Suppressor macrophage treated with lipopolysaccharide for 4 hours (primary cell): ENCODE measurements around the gene C1orf74.

Experiments used
- DNase-seq: peaks from one replicate; pipeline ENCODE4 v3.0.0-alpha.2; 2020

The C1orf74 gene

DNA sequence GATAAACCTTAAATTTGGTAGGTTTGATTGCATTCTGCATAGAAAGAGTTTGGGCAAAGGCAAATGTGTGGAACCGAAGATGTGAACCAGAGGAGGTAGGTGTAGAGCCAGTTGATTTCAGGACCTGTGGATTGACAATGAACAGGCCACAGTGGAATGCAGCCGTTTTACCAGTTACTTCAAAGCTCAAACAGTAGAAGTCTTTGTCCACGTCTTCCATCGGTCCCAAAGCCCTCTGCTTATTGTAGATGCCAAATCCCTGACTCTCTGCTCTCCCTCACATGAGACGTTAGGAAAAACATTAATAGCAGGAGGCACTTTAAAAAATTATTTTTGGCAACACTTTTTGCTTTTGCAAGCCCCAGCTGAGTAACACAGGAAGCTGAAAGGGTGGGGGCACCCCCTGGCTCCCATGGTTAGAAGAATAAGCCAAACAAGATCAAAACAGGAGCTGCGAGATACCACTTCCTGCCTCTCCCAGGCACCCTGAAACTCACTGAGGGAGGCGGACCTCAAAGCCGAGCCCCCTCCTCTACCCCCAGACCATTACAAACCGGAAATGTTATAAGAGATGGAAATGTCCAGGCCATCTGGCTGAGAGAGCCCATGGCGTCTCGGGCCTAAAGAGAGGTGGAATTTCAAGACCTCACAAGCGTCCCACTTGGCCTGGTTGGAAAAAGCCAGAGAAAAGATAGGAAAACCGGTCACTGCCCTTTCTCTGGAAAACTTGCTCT is 15.0 kb downstream of the C1orf74 start:
- DNase-seq, result peak; percentile 83

DNA sequence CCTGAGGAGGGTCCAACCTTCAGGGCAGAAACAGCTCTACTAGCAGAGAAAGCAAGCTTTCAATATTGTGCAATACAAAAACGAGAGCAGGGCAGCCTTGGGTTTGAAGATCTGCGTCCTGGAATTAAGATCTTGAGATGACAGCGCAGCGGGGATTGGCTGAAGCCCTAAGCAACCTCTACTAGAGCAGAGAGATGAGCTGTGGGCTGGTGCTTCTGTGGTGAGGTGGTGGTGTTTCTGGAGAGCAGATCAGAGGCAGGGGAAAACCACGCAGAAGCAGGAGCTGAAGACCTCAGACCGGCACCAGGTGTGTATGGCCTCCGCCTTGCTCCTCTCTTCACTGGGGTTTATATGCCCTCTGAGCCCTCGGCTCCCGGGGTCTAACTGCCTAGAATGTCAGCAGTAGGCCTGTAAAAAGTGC is 16.0 kb downstream of the C1orf74 start:
- peak; percentile 60 for DNase-seq

DNA sequence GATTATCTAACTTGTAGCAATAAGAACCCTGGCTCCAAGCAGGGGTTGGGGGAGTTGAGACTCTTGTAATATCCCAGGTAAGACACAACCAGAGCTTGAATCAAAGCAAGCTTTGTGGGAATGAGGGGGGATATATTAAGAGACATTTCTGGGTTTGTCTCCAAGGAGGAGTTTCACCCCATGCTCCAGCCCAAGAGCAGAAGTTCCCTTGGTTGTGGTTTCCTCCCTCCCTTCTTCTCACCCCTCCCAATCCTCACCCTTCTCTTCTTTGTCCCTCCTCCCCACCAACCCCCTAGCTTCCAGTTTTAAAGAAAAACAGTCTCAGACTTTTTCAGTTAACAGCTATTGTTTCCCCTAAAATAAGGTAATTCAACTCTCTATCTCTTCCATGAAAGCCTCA is 16.7 kb downstream of the C1orf74 start:
- DNase-seq, result no peak

DNA sequence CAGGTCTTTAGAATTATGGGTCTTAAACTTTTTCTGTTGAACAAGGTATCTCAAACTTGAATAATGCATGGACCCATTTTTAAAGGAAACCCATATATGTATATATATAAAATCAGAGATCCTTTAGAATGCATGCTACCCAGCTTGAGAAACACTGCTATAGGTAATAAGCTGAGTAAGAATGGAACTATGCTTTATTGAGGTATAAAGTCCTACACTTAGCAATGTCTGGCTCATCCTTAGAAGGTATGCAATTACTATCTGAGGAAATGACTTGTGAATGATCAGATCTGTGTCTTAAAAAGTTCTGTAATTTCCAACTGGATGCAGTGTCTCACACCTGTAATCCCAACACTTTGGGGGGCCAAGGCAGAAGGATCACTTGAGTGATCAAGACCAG is 17.3 kb downstream of the C1orf74 start:
- DNase-seq, result no peak

DNA sequence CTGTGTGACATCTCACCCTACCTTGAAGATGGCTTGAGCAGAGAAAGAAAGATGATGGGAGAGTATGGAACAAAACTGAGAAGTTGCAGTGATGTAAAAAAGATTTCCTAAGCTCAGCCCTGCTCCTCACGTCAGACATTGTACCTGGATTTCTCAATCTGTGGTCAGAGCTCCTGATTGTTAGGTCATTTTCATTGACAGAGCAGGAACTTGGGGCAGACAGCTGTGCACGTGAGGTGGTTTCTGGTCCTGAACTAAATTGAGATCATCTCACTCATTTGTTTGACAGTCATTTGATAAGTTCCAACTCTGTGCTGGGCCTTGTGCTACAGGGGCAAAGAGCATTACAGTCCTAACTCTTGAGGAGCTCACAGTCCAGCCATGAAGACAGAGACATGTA is 18.3 kb downstream of the C1orf74 start:
- peak; percentile 83 for DNase-seq

DNA sequence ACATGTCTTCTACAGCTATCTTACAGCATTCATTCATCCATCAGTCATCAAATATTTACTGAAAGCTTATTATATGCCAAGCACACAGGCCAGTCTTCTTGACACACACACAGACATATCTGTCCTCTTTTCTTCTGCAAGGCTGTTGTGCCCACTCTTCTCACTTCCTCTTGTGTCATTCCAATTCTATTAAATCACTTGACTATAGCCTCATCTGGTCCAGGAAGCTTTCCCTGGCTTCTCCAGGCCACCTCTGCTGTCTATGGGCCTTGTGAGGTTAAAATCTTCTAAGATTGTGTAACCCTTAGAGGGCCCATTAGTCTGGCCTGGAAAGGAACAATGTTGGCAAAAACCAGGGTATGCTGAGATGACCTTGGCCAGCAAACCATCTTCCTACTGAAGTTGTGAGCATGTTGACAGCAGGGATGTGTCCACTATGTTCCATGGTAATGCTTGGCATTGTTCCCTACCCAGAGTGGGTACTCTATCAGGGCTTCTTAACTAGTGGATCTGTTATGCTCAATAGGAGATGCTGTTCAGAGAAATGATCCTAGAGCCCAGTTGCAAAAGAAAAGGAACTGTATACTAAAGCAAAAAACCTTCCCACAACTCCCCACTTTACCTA is 23.2 kb downstream of the C1orf74 start:
- peak; percentile 82 for DNase-seq

DNA sequence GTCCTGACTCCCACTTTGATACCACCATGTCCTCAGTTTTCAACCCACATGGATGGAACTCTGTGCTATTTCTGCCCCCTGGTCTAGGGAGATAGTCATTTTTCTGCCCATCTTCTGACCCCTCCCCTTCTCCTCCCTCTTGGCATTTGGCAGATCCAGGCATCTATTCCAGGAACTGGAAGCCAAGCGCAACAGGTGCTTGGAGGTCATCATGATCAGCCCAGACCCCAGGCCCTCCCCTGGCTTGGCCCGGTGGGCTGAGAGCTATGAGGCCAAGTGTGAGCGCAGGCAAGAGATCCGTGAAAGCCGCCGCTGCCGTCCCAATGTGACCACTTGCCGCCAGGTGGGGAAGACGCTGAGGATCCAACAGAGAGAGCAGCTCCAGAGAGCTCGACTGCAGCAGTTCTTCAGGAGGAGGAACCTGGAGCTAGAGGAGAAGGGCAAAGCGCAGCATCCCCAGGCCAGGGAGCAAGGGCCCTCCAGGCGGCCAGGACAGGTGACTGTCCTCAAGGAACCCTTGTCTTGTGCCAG is 24.5 kb downstream of the C1orf74 start:
- DNase-seq, result no peak

DNA sequence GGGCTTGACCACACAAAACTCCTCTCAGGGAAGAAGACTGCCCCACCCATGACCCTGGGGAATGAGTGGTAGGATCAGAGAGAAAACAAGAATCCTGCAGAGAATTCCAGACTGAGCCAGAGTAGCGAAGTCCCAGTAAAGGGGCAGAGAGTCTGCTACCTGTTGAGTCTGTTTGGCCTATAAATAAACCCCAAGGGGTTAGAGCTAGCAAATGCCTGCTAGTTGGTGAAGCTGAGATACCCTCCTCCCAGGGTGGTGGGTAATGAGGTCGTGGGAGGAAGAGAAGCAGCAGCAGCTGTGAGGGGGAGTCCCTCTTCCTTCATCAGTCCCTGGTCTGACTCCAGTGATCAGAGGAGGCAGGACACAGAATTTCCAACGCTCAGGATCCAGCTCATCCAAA is 26.0 kb downstream of the C1orf74 start:
- DNase-seq, result no peak

DNA sequence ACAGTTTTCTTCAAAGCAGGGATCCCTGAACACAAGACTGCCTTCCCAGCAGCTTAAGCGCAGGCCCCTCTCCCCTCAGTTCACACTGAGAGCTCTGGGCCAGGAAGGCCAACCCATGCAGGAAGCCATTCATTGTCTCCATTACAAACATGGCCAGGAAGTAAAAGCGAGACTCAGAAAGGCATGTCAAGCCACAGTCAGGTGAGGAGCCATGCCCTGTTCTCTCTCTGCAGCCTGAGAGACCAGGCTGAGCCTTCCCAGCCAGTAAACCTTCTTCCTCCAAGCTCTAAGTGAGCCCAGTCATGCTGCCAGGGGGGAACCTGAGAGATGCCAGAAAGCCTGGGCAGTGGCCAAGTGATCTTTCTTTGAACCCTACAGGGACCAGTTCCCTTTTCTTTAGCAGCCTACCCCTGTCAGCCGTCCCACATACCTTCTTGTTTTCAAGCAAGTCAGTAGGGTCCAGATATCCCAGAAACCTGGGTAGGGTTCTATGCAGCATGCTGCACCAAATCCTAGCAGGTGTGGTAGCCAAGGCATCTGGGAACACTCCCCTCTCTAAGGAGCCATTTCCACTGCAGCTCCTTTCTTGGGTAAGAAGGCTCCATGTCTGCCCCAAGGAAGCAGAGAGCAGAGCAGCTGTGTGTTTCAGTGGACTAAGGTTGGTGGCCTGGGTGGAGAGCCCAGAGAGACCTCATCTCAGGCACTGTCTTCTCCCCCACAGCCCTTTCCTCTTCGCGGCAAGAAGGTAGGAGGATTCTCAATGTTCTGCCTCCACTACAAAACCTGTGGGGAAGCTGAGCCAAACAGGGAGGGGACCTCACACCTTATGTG is 27.5 kb downstream of the C1orf74 start:
- DNase-seq, result peak; percentile 50

DNA sequence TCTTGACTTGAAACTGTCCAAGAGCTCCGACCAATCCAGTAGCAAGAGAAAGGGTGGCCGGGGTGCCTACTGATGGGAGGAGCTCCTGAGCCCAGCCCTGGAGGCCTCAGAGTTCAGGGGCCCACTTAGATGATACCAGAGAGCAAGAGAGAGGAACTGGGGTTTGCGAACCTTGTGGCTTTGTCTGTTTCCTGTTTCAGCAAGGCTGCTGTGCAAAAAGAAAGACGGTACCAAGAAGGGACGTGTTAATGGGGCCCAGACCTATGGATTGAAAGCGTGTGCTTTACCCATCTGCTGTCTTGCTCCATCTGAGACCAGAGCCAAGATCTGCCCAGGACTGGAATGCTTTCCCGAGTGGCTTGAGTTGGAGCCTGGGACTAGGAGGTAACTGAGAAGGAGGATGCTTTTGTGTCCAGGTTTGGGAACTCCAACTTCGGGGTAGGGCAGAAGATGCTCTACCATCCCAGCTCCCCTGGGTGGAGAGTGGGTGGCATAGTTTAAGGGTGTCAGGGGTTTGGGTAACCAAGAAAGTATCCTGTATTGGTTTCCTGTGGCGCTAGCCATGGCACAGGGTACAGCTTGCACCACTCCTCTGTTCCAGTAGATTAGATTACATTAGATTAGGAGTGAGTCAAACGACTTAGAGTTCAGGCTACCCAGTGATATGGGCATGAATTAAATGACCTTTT is 28.3 kb downstream of the C1orf74 start, which contains the start of gene TRAF3IP3:
TRAF3IP3 (plus strand) TSS at position 128 of the 689 bp plus-strand sequence. CDS start 3,987 bp downstream, outside the sequence.
- peak; percentile 77 for DNase-seq

DNA sequence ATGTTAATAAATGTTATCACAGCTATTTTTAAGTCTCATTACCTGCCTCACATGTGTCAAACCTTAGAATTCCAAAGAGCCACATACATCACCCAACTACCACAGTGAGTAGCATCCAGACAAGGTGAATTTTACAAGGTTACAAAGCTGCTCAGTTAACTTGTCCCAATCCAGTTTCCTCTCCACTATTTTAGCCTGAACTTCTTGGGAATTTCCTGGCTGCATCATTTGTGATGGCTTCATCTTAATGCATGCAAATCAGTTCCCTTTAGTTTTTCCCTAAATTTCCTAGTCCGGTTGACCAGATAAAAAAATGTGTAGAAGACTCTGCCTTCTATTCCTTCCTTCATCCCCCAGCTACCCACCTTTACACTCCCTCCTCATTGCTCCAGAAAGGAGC is 29.1 kb downstream of the C1orf74 start:
- peak; percentile 33 for DNase-seq

DNA sequence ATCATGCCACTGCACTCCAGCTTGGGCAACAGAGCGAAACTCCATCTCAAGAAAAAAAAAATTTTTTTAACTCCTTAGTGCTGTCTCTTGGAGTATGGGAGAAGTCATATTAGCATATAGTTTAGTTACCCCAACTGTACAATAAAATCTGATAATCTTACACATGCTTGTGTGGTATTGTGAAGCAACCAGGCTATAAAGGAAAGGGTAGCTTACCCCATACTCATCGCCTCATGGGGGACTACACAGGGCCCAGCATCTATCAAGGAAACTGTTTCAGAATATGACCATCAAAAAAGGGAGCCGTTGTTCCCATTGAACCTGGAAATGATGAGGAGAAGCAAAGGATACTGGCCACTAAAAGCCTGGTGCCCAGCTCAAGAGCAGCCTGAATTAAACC is 31.5 kb downstream of the C1orf74 start:
- no peak for DNase-seq

DNA sequence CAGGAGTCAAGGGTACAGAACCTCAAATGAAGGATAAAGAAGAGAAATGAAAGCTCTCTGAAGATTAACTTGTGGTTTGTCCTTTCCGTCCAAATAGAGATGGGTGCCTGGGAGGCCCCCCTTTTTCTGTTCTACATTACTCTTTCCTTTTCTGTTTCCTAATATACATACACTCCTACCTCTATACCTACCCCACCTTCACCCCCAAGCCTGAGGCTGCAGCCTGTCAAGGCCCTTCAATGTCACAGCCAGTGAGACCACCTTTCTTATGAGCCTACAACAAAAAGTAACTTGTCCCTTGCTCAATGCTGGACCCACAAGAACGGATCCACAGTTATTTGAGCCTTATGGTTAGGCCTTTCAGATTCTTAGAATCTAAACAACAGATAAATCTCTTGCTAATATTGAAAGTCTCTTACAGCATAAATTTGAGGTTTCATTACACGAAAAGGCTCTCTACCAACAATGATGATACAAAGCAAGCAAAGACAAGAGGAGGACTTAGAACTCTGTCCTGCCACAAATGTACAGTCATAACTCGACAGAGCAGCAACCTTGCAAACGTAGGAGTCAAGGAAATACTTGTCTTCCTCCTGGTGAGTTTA is 32.6 kb downstream of the C1orf74 start:
- no peak for DNase-seq

DNA sequence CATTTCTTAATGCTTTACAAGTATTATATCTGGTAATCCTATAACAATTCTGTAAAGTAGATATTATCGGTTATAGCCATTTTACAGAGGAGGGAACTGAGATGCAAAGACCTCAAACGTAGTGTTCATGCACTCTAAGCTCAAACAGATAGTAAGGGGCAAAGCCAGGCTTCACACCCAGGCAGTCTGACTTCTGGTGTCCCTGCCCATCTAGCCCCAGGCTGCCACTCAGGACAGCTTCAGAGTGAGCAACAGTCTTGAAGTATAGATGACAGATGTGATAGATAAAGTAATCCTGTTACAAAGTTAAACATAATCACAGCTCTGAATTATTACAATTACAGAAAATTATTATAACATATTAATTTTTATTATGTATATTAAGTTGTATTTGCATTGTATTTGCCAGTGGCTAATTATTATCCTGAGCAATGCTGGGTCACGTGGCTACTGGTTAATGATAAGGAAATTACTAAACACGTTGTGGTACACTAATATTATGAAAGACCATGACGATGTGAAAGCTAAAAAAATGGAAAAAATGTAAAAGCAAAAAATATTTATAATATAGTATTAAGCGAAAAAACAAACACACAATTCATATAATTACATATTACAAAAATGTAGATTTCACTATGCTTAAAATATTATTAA is 34.6 kb downstream of the C1orf74 start:
- no peak for DNase-seq

DNA sequence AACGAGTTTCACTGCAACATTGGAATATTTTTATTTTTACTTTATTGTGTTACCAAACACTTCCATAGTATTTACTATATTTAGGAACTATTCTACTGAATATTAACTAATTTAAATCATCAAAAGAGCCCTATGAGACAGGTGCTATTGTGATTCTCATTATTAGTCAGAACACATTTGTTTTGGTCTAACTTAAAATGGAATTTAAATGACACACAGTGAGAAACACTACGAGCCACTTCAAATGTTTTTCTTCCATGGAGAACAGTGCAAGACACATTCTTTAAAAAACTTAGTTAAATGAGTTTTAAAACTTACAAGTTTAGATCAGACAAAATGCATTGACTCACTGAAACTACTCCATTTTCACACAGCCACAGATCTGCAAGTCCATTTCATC is 35.2 kb downstream of the C1orf74 start:
- no peak for DNase-seq

DNA sequence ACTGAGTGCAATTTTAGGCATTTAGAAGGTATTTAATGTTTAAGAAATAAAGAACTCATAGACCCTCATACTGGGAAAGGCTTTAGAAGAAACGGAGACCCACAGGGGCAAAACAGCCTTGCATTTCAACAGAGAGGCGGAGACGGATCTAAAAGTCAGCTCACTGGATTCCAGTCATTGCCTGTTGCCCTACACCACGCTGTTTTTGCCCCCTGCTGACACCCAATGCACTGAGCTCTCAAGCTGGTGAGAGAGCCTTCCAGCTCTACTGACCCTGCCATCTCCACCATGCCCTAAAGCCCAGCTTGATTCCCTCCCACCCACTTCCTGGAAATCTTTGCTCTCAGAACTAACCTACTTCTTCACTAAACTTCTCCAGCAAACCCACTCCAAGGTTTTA is 35.7 kb downstream of the C1orf74 start:
- no peak for DNase-seq

DNA sequence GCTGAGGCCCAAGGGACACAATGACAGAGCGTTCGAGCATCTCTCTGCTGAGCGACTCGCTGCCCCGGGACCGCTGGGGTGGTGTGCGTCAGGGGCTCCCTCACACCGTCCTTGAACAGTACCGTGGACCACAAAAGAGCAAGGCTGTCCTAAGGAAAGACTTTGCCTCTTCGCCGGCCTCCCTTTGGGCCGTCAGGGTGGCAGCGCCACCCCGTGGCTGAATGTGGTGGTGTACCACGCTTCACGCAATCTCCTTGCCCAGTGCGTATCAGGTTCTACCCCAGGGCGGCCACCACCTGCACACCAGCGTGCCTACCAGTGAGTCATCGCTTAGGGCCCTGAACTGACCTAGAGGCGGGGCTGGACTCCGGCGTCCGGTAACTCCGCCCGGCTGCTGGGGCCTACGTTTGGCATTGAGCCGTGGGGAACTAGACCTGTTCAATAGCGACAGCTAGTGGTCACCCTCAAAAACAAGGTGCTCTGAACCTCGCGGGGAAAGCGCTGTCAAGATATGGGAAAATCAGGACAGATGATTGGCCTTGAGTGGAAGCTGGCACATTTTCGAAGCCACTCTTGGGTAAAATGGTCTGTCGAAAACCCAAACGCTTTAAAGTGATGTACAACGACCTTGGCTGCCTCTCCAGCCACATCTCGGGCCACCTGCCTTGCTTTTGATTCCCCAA is 36.6 kb downstream of the C1orf74 start:
- peak; percentile 89 for DNase-seq

DNA sequence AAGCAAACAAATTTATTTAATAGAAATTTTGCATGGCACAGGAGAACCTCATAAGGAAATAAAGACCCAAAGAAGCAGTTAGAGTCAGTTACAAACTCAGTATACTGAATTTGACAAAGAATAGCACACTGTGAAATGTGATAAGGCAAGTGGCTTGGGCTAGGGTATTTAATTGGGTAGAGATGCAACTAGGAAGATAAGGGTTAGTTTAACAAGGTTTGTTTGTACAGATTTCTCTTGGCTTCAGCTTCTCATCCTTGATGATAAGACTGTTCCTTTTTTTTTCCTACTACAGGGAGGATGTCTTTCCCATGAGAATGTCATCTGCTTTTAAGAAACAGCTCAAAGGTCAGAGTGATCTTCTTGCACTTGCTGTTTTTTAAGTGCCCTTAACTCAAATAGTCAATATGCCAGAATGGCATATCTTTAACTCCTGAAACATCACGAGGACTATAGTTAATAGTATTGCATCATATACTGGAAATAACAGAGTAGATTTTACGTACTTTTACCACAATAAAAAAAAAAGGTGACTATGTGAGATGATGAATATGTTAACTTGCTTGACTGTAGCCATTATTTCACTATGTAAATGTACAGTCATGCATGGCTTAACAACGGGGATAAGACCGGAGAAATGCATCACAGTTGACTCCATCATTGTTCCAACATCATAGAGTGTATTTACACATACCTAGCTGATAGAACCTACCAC is 37.8 kb downstream of the C1orf74 start:
- DNase-seq, result peak; percentile 53

DNA sequence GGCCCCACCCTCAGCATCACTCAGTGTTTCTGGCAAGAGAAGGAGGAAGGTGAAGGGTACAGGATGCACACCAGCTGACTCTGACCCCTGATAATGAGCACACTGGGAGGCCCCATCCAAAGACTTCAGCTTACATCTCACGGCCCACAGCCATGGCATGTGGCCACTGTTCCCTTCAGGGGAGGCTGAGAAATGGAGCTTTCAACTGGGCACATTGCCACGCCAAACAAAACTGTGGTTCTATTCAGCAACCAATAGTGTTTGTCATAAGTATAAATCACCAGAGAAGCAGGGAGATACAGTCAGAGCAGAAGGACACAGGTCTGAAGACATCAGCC is 41.2 kb downstream of the C1orf74 start:
- no peak for DNase-seq

DNA sequence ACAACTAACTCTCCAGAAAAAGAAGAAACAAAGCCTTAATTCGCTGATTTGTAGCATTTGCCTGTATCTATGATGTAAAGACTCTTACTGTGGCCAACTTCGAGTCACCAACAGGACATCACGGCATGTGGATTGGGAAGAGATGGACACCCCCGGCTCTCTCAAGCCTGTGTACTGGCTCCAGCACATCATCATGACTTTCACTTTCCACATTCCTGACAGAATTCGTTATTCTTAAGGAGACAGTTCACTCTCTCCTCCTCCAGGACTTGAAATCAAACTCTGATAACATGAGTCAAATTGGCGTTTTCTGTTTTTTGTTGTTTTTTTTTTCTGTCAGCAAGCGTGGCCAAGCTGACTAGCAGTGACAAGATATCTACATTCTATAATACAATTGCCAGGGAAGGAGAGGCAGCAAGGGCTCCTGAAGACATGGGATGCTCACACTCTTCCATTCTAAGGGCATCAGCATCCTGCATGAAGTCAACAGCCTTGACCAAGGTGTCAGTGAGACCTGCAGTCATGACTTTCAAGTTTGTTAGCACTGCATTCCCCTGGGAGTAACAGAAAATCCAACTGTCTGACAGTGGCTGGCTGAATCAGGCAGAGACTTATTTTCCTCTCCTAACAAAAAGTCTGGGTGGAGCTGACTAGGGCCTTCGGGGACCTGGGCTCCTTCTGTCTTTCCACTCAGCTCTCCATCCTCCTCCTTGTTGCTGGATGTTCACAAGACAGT is 41.8 kb downstream of the C1orf74 start:
- DNase-seq, result peak; percentile 61
